Heart right ventricle (tissue), 16 donors: Measurements from ENCODE around the gene ZFP92. TPM values are rescaled to one million over a fixed set of nuclear protein-coding genes. Genes with fewer than 3 reads are reported as not detected.

Experiments
- ATAC-seq, 8 donors: fragments of 200-7000 bp; cut with Tn5 transposase; one replicate each; pipeline ENCODE4 v1.9.1; 2020; ENCODE audit warnings: mild to moderate bottlenecking in 8 of 8, moderate library complexity in 8 of 8, moderate number of reproducible peaks in 1 of 8
- DNase-seq, 2 donors: peaks; one replicate each; pipeline ENCODE4 v3.0.0-alpha.2; 2020
- H3K27ac ChIP-seq, 10 donors: fragments of 200-600 bp; sonication (generic) in 2 of 10; one replicate each; pipeline versions ENCODE4 v1.5.0 to v1.8.0; 2020 to 2022; ENCODE audit warnings: mild to moderate bottlenecking in 3 of 10
- H3K27me3 ChIP-seq, 7 donors: fragments of 200-600 bp; one replicate each; pipeline ENCODE4 v1.8.0; 2021 to 2022; ENCODE audit warnings: mild to moderate bottlenecking in 2 of 7
- H3K36me3 ChIP-seq, 9 donors: fragments of 200-600 bp; sonication (generic) in 1 of 9; one replicate each; pipeline versions ENCODE4 v1.5.0 to v1.8.0; 2020 to 2022; ENCODE audit warnings: mild to moderate bottlenecking in 2 of 9
- H3K4me1 ChIP-seq, 9 donors: fragments of 200-600 bp; sonication (generic) in 1 of 9; one replicate each; pipeline versions ENCODE4 v1.5.0 to v1.8.0; 2020 to 2022; ENCODE audit warnings: mild to moderate bottlenecking in 4 of 9
- H3K4me3 ChIP-seq, 10 donors: fragments of 200-600 bp; sonication (generic) in 2 of 10; one replicate each; pipeline versions ENCODE4 v1.5.0 to v1.8.0; 2020 to 2022; ENCODE audit warnings: mild to moderate bottlenecking in 7 of 10, moderate library complexity in 2 of 10
- H3K9me3 ChIP-seq, 11 donors: fragments of 200-600 bp in 10 of 11; sonication (generic) in 2 of 11; one replicate each; pipeline versions ENCODE4 v1.5.0 to v1.8.0; 2013 to 2022; ENCODE audit warnings: mild to moderate bottlenecking in 2 of 11, control low read depth in 1 of 11, moderate library complexity in 1 of 11
- CTCF ChIP-seq, 9 donors: fragments of 200-600 bp; sonication (generic) in 2 of 9; IDR thresholded peaks; one replicate each; pipeline versions ENCODE4 v1.5.0 to v1.8.0; 2021 to 2022; ENCODE audit warnings: antibody characterized with exemption in 9 of 9, mild to moderate bottlenecking in 5 of 9, moderate library complexity in 1 of 9
- WGBS, 2 donors: extraction: QIAGEN DNeasy Blood & Tissue Kit; methylation state at CpG; one replicate each; pipeline ENCODE4 v1.1.7; 2013; ENCODE audit warnings: inconsistent platforms in 1 of 2; 5-methylcytosine and 5-hydroxymethylcytosine counted together
- intact Hi-C, 10 donors: fragments of 100-400 bp; cut with DNase I; formaldehyde crosslinking; loops; one replicate each; pipeline versions ENCODE4 v1.11.1 to v1.14.2; 2022
- polyA plus RNA-seq, 2 donors: library from polyadenylated mRNA; stranded (reverse); fragments of 200-250 nt; gene quantifications; one replicate each; pipeline ENCODE4 v1.2.3, GENCODE V29; 2013
- total RNA-seq, 10 donors: library from RNA; stranded (reverse); fragmentation: NEBNext Ultra II Directional in 3 of 10; extraction: Animal tissue kit (Norgen Biotek cat#: 25700) in 3 of 10; gene quantifications; one replicate each; pipeline versions ENCODE4 v1.2.1 to v1.2.4, GENCODE V29; 2021 to 2023
- donor health status: Arrhythmogenic right ventricular cardiomyopathy.
- donor health status: ischemic (EF 13 %, LVEDD 7.1; RV severe dilation, severe dysfunction).
- donor health status: healthy with polysubstance abuse.
- donor health status: DM: no; HTN: yes; CAD: no.
- donor health status: DM: no; HTN: no; CAD: no.
- donor health status: ischemic (EF 25% LVEDD 6.9; RV normal size, moderate dysfunction).
- donor health status: ischemic (EF 25% LVEDD 5.7; RV mildly dilated, moderate dysfunction).
- donor health status: healthy.
- donor health status: DM: yes; HTN: yes; CAD: no.
- donor health status: Ischemic cardiomyopathy.
- donor health status: ischemic (EF 35%, LVEDD 5.7; RV mildly dilated, moderate dysfunction).
- donor health status: nonischemic (EF 11% LVEDD 7.7; RV severe dilation, severe dysfunction).
- donor health status: DM: yes; HTN: yes; CAD: no.
- donor health status: PGD.
- donor health status: ischemic (EF 29% LVEDD 5.4; RV normal size, mild dysfunction).
- donor health status: nonischemic (EF 23%, LVEDD 6.1; RV moderate dilation, normal function).

The ZFP92 gene
- total and polyA plus RNA-seq, 12 donors, result 0.17 to 1.6 (median 0.44) TPM

DNA sequence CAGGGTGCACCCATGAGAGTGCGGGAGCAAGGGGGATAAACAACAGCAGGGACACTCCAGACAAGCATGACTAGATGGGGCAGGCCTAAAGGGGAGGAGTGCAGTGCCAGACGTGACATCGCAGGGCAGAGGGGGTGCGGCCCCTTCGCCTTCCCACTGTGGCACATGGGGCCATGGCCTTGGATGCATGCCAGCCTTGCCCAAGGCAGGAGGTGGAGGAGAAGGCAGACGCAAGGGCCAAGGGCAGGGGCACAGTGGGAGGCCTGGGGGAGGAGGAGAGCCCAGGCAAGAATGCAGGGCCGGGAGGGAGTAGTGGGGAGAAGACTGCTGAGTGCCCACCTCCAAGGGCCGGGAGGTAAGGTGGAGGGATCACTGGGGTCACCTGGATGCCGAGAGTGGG lies 31.8 kb upstream of the ZFP92 start:
- Histone ChIP-seq H3K9me3 (peaks cover 0 to 9% (median 0%) of the 10 kb centered on the region in 11 donors), H3K4me3 (no peak overlapping the region), H3K27me3 (peaks cover 0 to 6% (median 0%) of the 10 kb centered on the region in 7 donors), H3K4me1 (peaks cover 0 to 4% (median 0%) of the 10 kb centered on the region in 9 donors), H3K27ac (no peak overlapping the region), H3K36me3 (no peaks in the 10 kb centered on the region)
- intact Hi-C loops, result no loop called here
- 75 to 76% methylated on average over 9 of the region's 9 CpGs for WGBS, 2 donors
- ATAC-seq (peak in 1 of 8 donors; percentile 35), DNase-seq (no peak)
- TF ChIP-seq CTCF (IDR thresholded peaks at IDR 0.05), result no peak

- 38 to 46% methylated on average over 13 of the region's 13 CpGs for WGBS, 2 donors
- intact Hi-C loops, result loop anchor here in 1 of 10 donors (10.0 kb wide), 2 partner anchors 55 to 295 kb away; partner anchors contain the start of gene PNMA6F
- no peak for DNase-seq
- Histone ChIP-seq H3K27me3 (peaks cover 0 to 6% (median 0%) of the 10 kb centered on the region in 7 donors), H3K9me3 (peaks cover 0 to 9% (median 0%) of the 10 kb centered on the region in 11 donors), H3K4me3 (no peak overlapping the region), H3K4me1 (peaks cover 0 to 4% (median 0%) of the 10 kb centered on the region in 9 donors), H3K36me3 (no peaks in the 10 kb centered on the region), H3K27ac (peak overlapping the region in 3 of 10 donors; percentile 0 to 58 (median 28))
- TF ChIP-seq CTCF (IDR thresholded peaks at IDR 0.05), result no peak
- ATAC-seq, result peak in 7 of 8 donors; percentile 20 to 84 (median 45)
Measured at GRCh38 chrX:153379971-153380581, 31.2 kb upstream of the ZFP92 start.

DNA sequence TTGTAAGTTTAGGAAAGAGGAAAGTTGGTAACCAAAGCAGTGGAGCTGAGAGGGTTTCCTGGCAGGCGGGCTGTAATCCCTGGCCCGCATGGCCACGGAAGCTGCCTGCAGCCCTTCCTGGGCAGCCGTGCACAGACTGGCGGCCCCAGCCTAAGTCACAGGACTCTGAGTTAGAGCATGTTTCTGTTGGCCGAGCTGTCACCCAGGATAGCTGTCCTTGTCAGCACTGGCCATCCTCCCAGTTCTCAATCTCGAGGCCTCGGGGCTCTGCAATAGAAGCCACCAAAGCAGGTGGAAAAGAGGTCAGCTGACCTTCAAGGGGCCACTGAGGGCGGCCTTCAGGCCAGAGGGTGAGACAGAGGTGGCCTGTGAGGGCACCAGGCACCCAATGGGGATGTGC lies 30.6 kb upstream of the ZFP92 start:
- peak in 7 of 8 donors; percentile 33 to 70 (median 52) for ATAC-seq
- WGBS, 2 donors, result 43 to 53% methylated on average over 9 of the region's 9 CpGs
- H3K36me3 ChIP-seq, result no peaks in the 10 kb centered on the region
- H3K27me3 ChIP-seq, result peaks cover 0 to 5% (median 0%) of the 10 kb centered on the region in 7 donors
- intact Hi-C loops, result loop anchor here in 1 of 10 donors (10.0 kb wide), 2 partner anchors 56 to 296 kb away; partner anchors contain the start of gene PNMA6F
- H3K4me1 ChIP-seq, result peaks cover 0 to 4% (median 0%) of the 10 kb centered on the region in 9 donors
- DNase-seq, result no peak
- H3K27ac ChIP-seq, result peak overlapping the region in 3 of 10 donors; percentile 0 to 58 (median 28)
- TF ChIP-seq CTCF (IDR thresholded peaks at IDR 0.05), result no peak
- no peak overlapping the region for H3K4me3 ChIP-seq
- H3K9me3 ChIP-seq, result peaks cover 0 to 9% (median 0%) of the 10 kb centered on the region in 11 donors

GRCh38 chrX:153381684-153382532 lies 29.4 kb upstream of the ZFP92 start:
- H3K4me1 ChIP-seq, result peaks cover 0 to 4% (median 0%) of the 10 kb centered on the region in 9 donors
- TF ChIP-seq CTCF (IDR thresholded peaks at IDR 0.05), result peak in 1 of 9 donors; percentile 9
- H3K27me3 ChIP-seq, result no peaks in the 10 kb centered on the region
- no peak overlapping the region for H3K4me3 ChIP-seq
- WGBS, 2 donors, result 43 to 45% methylated on average over 12 of the region's 12 CpGs
- H3K9me3 ChIP-seq, result peaks cover 0 to 7% (median 0%) of the 10 kb centered on the region in 11 donors
- ATAC-seq (peak in 4 of 8 donors; percentile 30 to 42 (median 38)), DNase-seq (peak in 1 of 2 donors; percentile 15)
- no peaks in the 10 kb centered on the region for H3K36me3 ChIP-seq
- H3K27ac ChIP-seq, result peak overlapping the region in 1 of 10 donors; percentile 50
- intact Hi-C loops, result loop anchor here in 1 of 10 donors (10.0 kb wide), 2 partner anchors 57 to 297 kb away; partner anchors contain the start of gene PNMA6F
